Measurements from ENCODE around the gene PHC1. TPM values are rescaled to one million over a fixed set of nuclear protein-coding genes. Genes with fewer than 3 reads are reported as not detected.
"Not testable (repeated sequence)": the region's sequence is repeated elsewhere in the genome, so short reads cannot be mapped to it uniquely, and the experiment has no call there.

Gene PHC1
- total RNA-seq, 4 donors from 2014 or later, result 28.8 to 87.0 (median 37.6) TPM

- 1 to 4% methylated on average over 21 to 22 of the region's 35 CpGs for WGBS, 2 donors
- DNase-seq (ENCODE audit: low spot score in 2 of 2), result peak in 1 of 2 donors; percentile 31
- H3K27ac ChIP-seq, result peak overlapping the region; percentile 77 to 95 (median 84)
Measured at GRCh38 chr12:8914716-8915526, 612 bp downstream of the PHC1 start.

GRCh38 chr12:8916154-8916553 is 1.8 kb downstream of the PHC1 start:
- H3K27ac ChIP-seq, result peak overlapping the region in 1 of 4 donors; percentile 10
- TF ChIP-seq CTCF (IDR thresholded peaks at IDR 0.05) (no peak), EP300 (IDR thresholded peaks at IDR 0.05) (no peak), POLR2A (IDR thresholded peaks at IDR 0.05) (no peak)
- H3K36me3 ChIP-seq, result peaks cover 0 to 29% (median 0%) of the 10 kb centered on the region in 3 donors
- no peak overlapping the region for H3K4me3 ChIP-seq
- H3K9me3 ChIP-seq, result no peaks in the 10 kb centered on the region
- H3K27me3 ChIP-seq, result no peaks in the 10 kb centered on the region
- H3K4me1 ChIP-seq, result peaks cover 0 to 40% (median 6%) of the 10 kb centered on the region in 4 donors
- no peak for DNase-seq (ENCODE audit: low spot score in 2 of 2)

More at GRCh38 chr12:8914716-8915526, 612 bp downstream of the PHC1 start:
- Histone ChIP-seq H3K27me3 (no peaks in the 10 kb centered on the region), H3K4me1 (peaks cover 0 to 40% (median 6%) of the 10 kb centered on the region in 4 donors), H3K9me3 (no peaks in the 10 kb centered on the region), H3K36me3 (peaks cover 0 to 16% (median 0%) of the 10 kb centered on the region in 3 donors), H3K4me3 (peak overlapping the region; percentile 42 to 85 (median 69))
- TF ChIP-seq CTCF (IDR thresholded peaks at IDR 0.05), result no peak
- TF ChIP-seq EP300 (IDR thresholded peaks at IDR 0.05), result no peak
- no peak for TF ChIP-seq POLR2A (IDR thresholded peaks at IDR 0.05)

GRCh38 chr12:8917031-8917430 is 2.7 kb downstream of the PHC1 start:
- H3K27ac ChIP-seq, result no peak overlapping the region
- H3K36me3 ChIP-seq, result peaks cover 0 to 37% (median 0%) of the 10 kb centered on the region in 3 donors
- peaks cover 0 to 40% (median 6%) of the 10 kb centered on the region in 4 donors for H3K4me1 ChIP-seq
- no peak overlapping the region for H3K4me3 ChIP-seq
- WGBS, 2 donors, result 79 to 82% methylated on average over 3 of the region's 3 CpGs
- H3K9me3 ChIP-seq, result no peaks in the 10 kb centered on the region
- TF ChIP-seq CTCF (IDR thresholded peaks at IDR 0.05), result no peak
- no peak for TF ChIP-seq EP300 (IDR thresholded peaks at IDR 0.05)
- no peak for TF ChIP-seq POLR2A (IDR thresholded peaks at IDR 0.05)
- no peak for DNase-seq (ENCODE audit: low spot score in 2 of 2)
- H3K27me3 ChIP-seq, result no peaks in the 10 kb centered on the region

GRCh38 chr12:8917751-8918150 is 3.4 kb downstream of the PHC1 start:
- H3K4me3 ChIP-seq, result no peak overlapping the region
- no peaks in the 10 kb centered on the region for H3K27me3 ChIP-seq
- H3K4me1 ChIP-seq, result peaks cover 0 to 33% (median 6%) of the 10 kb centered on the region in 4 donors
- H3K9me3 ChIP-seq, result no peaks in the 10 kb centered on the region
- TF ChIP-seq POLR2A (IDR thresholded peaks at IDR 0.05), result no peak
- no peak for TF ChIP-seq EP300 (IDR thresholded peaks at IDR 0.05)
- no peak for TF ChIP-seq CTCF (IDR thresholded peaks at IDR 0.05)
- no peak for DNase-seq (ENCODE audit: low spot score in 2 of 2)
- H3K36me3 ChIP-seq, result peaks cover 0 to 45% (median 0%) of the 10 kb centered on the region in 3 donors
- WGBS, 2 donors, result 47 to 73% methylated on average over 1 of the region's 1 CpG
- no peak overlapping the region for H3K27ac ChIP-seq

- WGBS, 2 donors, result 81 to 94% methylated on average over 4 of the region's 4 CpGs
- Histone ChIP-seq H3K4me1 (peaks cover 0 to 21% (median 3%) of the 10 kb centered on the region in 4 donors), H3K36me3 (peaks cover 0 to 63% (median 0%) of the 10 kb centered on the region in 3 donors)
Measured at GRCh38 chr12:8919643-8920042, 5.3 kb downstream of the PHC1 start.

More at GRCh38 chr12:8919643-8920042, 5.3 kb downstream of the PHC1 start:
- not testable (repeated sequence) for H3K9me3 ChIP-seq; DNase-seq (ENCODE audit: low spot score in 2 of 2); H3K27ac ChIP-seq; H3K27me3 ChIP-seq; H3K4me3 ChIP-seq
